Liver (tissue), 9 donors: ENCODE results near the gene PPIL3. TPM values are rescaled to one million over a fixed set of nuclear protein-coding genes. Genes with fewer than 3 reads are reported as not detected.

Experiments used
- DNase-seq: peaks from one replicate; pipeline ENCODE4 v3.0.0-alpha.2; 2017; ENCODE audit warnings: low spot score
- H3K27ac ChIP-seq, 2 donors: one replicate each; pipeline ENCODE4 v1.7.0; 2013; ENCODE audit warnings: inconsistent platforms in 2 of 2, low read length in 2 of 2, control low read depth in 1 of 2, low read depth in 1 of 2, mild to moderate bottlenecking in 1 of 2
- H3K27me3 ChIP-seq, 4 donors: one replicate each; pipeline versions ENCODE4 v1.6.1 to v1.7.0; 2013; ENCODE audit warnings: low read length in 3 of 4, inconsistent platforms in 1 of 4, mild to moderate bottlenecking in 1 of 4, moderate library complexity in 1 of 4; ENCODE audit not compliant: control insufficient read depth in 4 of 4, insufficient read depth in 4 of 4
- H3K36me3 ChIP-seq, 4 donors: one replicate each; pipeline versions ENCODE4 v1.6.1 to v1.7.0; 2013; ENCODE audit warnings: low read length in 3 of 4, mild to moderate bottlenecking in 3 of 4, low read depth in 1 of 4, moderate library complexity in 1 of 4; ENCODE audit not compliant: control insufficient read depth in 4 of 4, insufficient read depth in 3 of 4
- H3K4me1 ChIP-seq, 4 donors: one replicate each; pipeline versions ENCODE4 v1.6.1 to v1.7.0; 2013; ENCODE audit warnings: low read length in 3 of 4, mild to moderate bottlenecking in 3 of 4, moderate library complexity in 1 of 4; ENCODE audit not compliant: control insufficient read depth in 4 of 4, insufficient read depth in 4 of 4
- H3K4me3 ChIP-seq, 3 donors: one replicate each; pipeline versions ENCODE4 v1.6.1 to v1.7.0; 2013; ENCODE audit warnings: low read length in 3 of 3, control low read depth in 1 of 3, low read depth in 1 of 3, mild to moderate bottlenecking in 1 of 3
- H3K9ac ChIP-seq, 2 donors: one replicate each; pipeline ENCODE4 v1.7.0; 2013; ENCODE audit warnings: low read length in 2 of 2, mild to moderate bottlenecking in 2 of 2, moderate library complexity in 2 of 2, control low read depth in 1 of 2, low read depth in 1 of 2
- H3K9me3 ChIP-seq, 4 donors: one replicate each; pipeline versions ENCODE4 v1.6.1 to v1.7.0; 2013; ENCODE audit warnings: low read length in 3 of 4; ENCODE audit not compliant: control insufficient read depth in 4 of 4
- EGR1 ChIP-seq, 2 donors: IDR thresholded peaks; 2 replicates each; pipeline ENCODE4 v1.6.1; 2016 to 2018; ENCODE audit warnings: antibody characterized with exemption in 2 of 2, low read depth in 2 of 2
- FOXA1 ChIP-seq: IDR thresholded peaks from 2 replicates; pipeline ENCODE4 v1.6.1; 2016; ENCODE audit warnings: antibody characterized with exemption
- GABPA ChIP-seq, 2 donors: IDR thresholded peaks in 1 of 2; conservative IDR thresholded peaks in 1 of 2; 2 replicates each; pipeline ENCODE4 v1.6.1; 2016; ENCODE audit warnings: antibody characterized with exemption in 2 of 2, mild to moderate bottlenecking in 1 of 2, moderate library complexity in 1 of 2
- HNF4A ChIP-seq, 2 donors: conservative IDR thresholded peaks; 2 replicates each; pipeline ENCODE4 v1.6.1; 2016; ENCODE audit warnings: antibody characterized with exemption in 2 of 2, mild to moderate bottlenecking in 2 of 2
- HNF4G ChIP-seq: IDR thresholded peaks from 2 replicates; pipeline ENCODE4 v1.6.1; 2016; ENCODE audit warnings: antibody characterized with exemption
- JUND ChIP-seq, 2 donors: IDR thresholded peaks; 2 replicates each; pipeline ENCODE4 v1.6.1; 2016; ENCODE audit warnings: antibody characterized with exemption in 2 of 2
- NR2F2 ChIP-seq: IDR thresholded peaks from 2 replicates; pipeline ENCODE4 v1.6.1; 2016; ENCODE audit warnings: antibody characterized with exemption
- RAD21 ChIP-seq, 2 donors: IDR thresholded peaks; 2 replicates each; pipeline ENCODE4 v1.6.1; 2016; ENCODE audit warnings: antibody characterized with exemption in 2 of 2, mild to moderate bottlenecking in 2 of 2
- RXRA ChIP-seq, 2 donors: IDR thresholded peaks; 2 replicates each; pipeline ENCODE4 v1.6.1; 2017 to 2018; ENCODE audit warnings: antibody characterized with exemption in 2 of 2, mild to moderate bottlenecking in 1 of 2
- TAF1 ChIP-seq: conservative IDR thresholded peaks from 2 replicates; pipeline ENCODE4 v1.6.1; 2016; ENCODE audit warnings: antibody characterized with exemption, mild to moderate bottlenecking
- YY1 ChIP-seq: IDR thresholded peaks from 2 replicates; pipeline ENCODE4 v1.6.1; 2016; ENCODE audit warnings: antibody characterized with exemption, mild to moderate bottlenecking
- WGBS: extraction: QIAGEN DNeasy Blood & Tissue Kit; methylation state at CpG from one replicate; pipeline ENCODE4 v1.1.7; 2013; 5-methylcytosine and 5-hydroxymethylcytosine counted together
- polyA plus RNA-seq, 2 donors: library from polyadenylated mRNA; stranded (reverse) in 1 of 2; unstranded in 1 of 2; fragments of 200-250 nt in 1 of 2; fragments of >200 nt in 1 of 2; fragmentation: Nextera tagmentation in 1 of 2; extraction: Ambion mirVana in 1 of 2; gene quantifications; one replicate each; pipeline versions ENCODE4 v1.2.1 to v1.2.3, GENCODE V29; 2013 to 2015
- total RNA-seq, 2 donors: library from RNA; depleted of rRNA; stranded (reverse); fragments of >200 nt; gene quantifications; one replicate each; pipeline ENCODE4 v1.2.3, GENCODE V29; 2014
- TF ChIP-seq, protein P1 (sequence below): IDR thresholded peaks from 2 replicates; pipeline ENCODE4 v1.6.1; 2016; ENCODE audit warnings: antibody characterized with exemption
- TF ChIP-seq, protein P2 (sequence below): IDR thresholded peaks from 2 replicates; pipeline ENCODE4 v1.6.1; 2016; ENCODE audit warnings: antibody characterized with exemption, mild to moderate bottlenecking
- TF ChIP-seq, protein P3 (sequence below): IDR thresholded peaks from 2 replicates; pipeline ENCODE4 v1.6.1; 2016; ENCODE audit warnings: antibody characterized with exemption
- TF ChIP-seq, protein P4 (sequence below): fragments of 150-350 bp; IDR thresholded peaks from 2 replicates; pipeline ENCODE4 v1.5.1; 2017; ENCODE audit warnings: improper control_type of control experiment, low read depth, low read length; ENCODE audit not compliant: missing input control
- TF ChIP-seq, protein P5 (sequence below): IDR thresholded peaks from 2 replicates; pipeline ENCODE4 v1.6.1; 2016; ENCODE audit warnings: antibody characterized with exemption
- donor health status: healthy.
- donor health status: healthy.
- donor health status: healthy.
- donor health status: healthy.
- donor health status: healthy.

Gene PPIL3
- total and polyA plus RNA-seq, 4 donors = 8.6 to 35.4 (median 19.9) TPM

DNA sequence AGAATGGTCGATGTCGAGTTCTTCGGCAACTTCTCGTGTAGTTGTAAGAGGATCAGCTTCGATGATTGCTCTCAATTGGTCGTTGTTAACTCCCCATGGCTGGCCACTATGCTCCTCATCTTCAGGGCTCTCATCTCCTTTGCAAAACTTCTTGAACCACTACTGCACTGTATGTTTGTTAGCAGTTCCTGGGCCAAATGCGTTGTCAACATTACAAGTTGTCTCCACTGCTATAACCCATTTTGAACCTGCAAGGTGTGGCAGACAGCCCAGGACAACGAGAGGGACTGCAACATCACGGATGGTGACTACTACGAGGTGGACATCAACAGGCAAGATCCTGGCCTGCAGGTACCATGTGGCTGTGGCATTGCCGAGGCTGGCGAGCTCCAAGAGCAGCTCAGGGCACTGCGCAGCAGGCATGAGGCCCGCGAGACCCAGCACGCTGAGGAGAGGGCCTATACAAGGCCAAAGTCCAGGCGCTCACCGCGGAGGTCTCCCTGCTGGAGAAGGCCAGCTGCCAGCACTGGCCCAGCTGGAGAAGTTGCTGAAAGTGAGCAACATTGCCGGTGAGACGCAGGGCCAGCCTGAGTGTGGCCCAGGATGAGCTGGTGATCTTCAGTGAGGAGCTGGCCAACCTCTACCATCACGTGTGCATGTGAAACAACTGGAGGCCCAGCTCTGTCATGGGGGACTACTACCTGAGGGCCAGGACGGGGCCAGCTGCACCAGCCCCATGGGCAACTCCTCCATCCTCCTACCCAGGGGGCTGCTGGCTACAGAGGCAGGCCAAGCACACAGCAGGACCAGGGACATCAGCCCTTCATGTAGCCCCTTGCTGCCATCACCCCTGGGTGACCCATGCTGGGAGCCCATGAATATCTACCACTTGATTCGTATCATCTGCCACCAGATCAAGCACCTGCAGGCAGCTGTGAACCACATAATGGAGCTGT lies 44.6 kb downstream of the PPIL3 start:
- WGBS = 94% methylated on average over 24 of the region's 24 CpGs
- H3K27ac ChIP-seq = no peak overlapping the region
- TF ChIP-seq, protein P1, sequence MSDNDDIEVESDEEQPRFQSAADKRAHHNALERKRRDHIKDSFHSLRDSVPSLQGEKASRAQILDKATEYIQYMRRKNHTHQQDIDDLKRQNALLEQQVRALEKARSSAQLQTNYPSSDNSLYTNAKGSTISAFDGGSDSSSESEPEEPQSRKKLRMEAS = no peak
- TF ChIP-seq, protein P2, sequence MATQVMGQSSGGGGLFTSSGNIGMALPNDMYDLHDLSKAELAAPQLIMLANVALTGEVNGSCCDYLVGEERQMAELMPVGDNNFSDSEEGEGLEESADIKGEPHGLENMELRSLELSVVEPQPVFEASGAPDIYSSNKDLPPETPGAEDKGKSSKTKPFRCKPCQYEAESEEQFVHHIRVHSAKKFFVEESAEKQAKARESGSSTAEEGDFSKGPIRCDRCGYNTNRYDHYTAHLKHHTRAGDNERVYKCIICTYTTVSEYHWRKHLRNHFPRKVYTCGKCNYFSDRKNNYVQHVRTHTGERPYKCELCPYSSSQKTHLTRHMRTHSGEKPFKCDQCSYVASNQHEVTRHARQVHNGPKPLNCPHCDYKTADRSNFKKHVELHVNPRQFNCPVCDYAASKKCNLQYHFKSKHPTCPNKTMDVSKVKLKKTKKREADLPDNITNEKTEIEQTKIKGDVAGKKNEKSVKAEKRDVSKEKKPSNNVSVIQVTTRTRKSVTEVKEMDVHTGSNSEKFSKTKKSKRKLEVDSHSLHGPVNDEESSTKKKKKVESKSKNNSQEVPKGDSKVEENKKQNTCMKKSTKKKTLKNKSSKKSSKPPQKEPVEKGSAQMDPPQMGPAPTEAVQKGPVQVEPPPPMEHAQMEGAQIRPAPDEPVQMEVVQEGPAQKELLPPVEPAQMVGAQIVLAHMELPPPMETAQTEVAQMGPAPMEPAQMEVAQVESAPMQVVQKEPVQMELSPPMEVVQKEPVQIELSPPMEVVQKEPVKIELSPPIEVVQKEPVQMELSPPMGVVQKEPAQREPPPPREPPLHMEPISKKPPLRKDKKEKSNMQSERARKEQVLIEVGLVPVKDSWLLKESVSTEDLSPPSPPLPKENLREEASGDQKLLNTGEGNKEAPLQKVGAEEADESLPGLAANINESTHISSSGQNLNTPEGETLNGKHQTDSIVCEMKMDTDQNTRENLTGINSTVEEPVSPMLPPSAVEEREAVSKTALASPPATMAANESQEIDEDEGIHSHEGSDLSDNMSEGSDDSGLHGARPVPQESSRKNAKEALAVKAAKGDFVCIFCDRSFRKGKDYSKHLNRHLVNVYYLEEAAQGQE = no peak
- TF ChIP-seq, protein P3, sequence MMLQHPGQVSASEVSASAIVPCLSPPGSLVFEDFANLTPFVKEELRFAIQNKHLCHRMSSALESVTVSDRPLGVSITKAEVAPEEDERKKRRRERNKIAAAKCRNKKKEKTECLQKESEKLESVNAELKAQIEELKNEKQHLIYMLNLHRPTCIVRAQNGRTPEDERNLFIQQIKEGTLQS = no peak
- TF ChIP-seq, protein P4, sequence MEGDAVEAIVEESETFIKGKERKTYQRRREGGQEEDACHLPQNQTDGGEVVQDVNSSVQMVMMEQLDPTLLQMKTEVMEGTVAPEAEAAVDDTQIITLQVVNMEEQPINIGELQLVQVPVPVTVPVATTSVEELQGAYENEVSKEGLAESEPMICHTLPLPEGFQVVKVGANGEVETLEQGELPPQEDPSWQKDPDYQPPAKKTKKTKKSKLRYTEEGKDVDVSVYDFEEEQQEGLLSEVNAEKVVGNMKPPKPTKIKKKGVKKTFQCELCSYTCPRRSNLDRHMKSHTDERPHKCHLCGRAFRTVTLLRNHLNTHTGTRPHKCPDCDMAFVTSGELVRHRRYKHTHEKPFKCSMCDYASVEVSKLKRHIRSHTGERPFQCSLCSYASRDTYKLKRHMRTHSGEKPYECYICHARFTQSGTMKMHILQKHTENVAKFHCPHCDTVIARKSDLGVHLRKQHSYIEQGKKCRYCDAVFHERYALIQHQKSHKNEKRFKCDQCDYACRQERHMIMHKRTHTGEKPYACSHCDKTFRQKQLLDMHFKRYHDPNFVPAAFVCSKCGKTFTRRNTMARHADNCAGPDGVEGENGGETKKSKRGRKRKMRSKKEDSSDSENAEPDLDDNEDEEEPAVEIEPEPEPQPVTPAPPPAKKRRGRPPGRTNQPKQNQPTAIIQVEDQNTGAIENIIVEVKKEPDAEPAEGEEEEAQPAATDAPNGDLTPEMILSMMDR = no peak
- no peak for TF ChIP-seq NR2F2
- no peak for TF ChIP-seq JUND (IDR thresholded peaks at IDR 0.05)
- TF ChIP-seq RAD21 (IDR thresholded peaks at IDR 0.05) = no peak
- no peak for TF ChIP-seq HNF4A (conservative IDR thresholded peaks at IDR 0.05)
- TF ChIP-seq RXRA (IDR thresholded peaks at IDR 0.05) = no peak
- TF ChIP-seq TAF1 = no peak
- TF ChIP-seq, protein P5, sequence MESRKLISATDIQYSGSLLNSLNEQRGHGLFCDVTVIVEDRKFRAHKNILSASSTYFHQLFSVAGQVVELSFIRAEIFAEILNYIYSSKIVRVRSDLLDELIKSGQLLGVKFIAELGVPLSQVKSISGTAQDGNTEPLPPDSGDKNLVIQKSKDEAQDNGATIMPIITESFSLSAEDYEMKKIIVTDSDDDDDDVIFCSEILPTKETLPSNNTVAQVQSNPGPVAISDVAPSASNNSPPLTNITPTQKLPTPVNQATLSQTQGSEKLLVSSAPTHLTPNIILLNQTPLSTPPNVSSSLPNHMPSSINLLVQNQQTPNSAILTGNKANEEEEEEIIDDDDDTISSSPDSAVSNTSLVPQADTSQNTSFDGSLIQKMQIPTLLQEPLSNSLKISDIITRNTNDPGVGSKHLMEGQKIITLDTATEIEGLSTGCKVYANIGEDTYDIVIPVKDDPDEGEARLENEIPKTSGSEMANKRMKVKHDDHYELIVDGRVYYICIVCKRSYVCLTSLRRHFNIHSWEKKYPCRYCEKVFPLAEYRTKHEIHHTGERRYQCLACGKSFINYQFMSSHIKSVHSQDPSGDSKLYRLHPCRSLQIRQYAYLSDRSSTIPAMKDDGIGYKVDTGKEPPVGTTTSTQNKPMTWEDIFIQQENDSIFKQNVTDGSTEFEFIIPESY = no peak
- TF ChIP-seq YY1 = no peak
- TF ChIP-seq EGR1 (IDR thresholded peaks at IDR 0.05; ENCODE audit: low read depth in 2 of 2) = no peak
- TF ChIP-seq FOXA1 = no peak
- no peak for TF ChIP-seq GABPA (IDR thresholded peaks at IDR 0.05 in 1 of 2, conservative IDR thresholded peaks at IDR 0.05 in 1 of 2)
- no peak for TF ChIP-seq HNF4G
- no peak for DNase-seq
- no peaks in the 10 kb centered on the region for H3K36me3 ChIP-seq
- H3K4me1 ChIP-seq = no peaks in the 10 kb centered on the region
- H3K9me3 ChIP-seq = no peaks in the 10 kb centered on the region
- no peaks in the 10 kb centered on the region for H3K27me3 ChIP-seq
- H3K4me3 ChIP-seq = no peak overlapping the region
- no peak overlapping the region for H3K9ac ChIP-seq
